Muscle of back (tissue), 11 donors: Measurements from ENCODE around the gene YJEFN3. TPM values are rescaled to one million over a fixed set of nuclear protein-coding genes. Genes with fewer than 3 reads are reported as not detected.

ENCODE experiments used
- DNase-seq, 3 donors: peaks; one replicate each; pipeline versions ENCODE4 v3.0.0 to v3.0.0-alpha.2; 2013
- polyA plus RNA-seq, 10 donors: library from polyadenylated mRNA; unstranded; fragments of 120-200 nt; gene quantifications; one replicate each; pipeline ENCODE4 v1.2.1, GENCODE V29; 2013; ENCODE audit not compliant: insufficient read length in 10 of 10

The YJEFN3 gene
- polyA plus RNA-seq, 10 donors = 2.8 to 11.4 (median 5.8) TPM

GRCh38 chr19:19582471-19582870 lies 53.8 kb downstream of the YJEFN3 start:
- DNase-seq = no peak

GRCh38 chr19:19584356-19584755 lies 55.6 kb downstream of the YJEFN3 start:
- no peak for DNase-seq

Other genes with a start within 250 kb of the YJEFN3 start
- 10 to 100 TPM; 29.4 to 39.8 (median 33.2) TPM for gene SUGP1, start 208.4 kb upstream of the YJEFN3 start, polyA plus RNA-seq
- gene MAU2, start 208.1 kb upstream of the YJEFN3 start, polyA plus RNA-seq = 10 to 100 TPM; 29.4 to 59.3 (median 37.9) TPM
- 10 to 100 TPM; 44.1 to 57.1 (median 47.3) TPM for gene GATAD2A, start 123.2 kb upstream of the YJEFN3 start, polyA plus RNA-seq
- gene TSSK6, start 13.4 kb upstream of the YJEFN3 start, polyA plus RNA-seq = under 1 TPM; 0.29 to 0.75 (median 0.42) TPM
- 100 to 1,000 TPM; 146 to 246 (median 175) TPM for gene NDUFA13, start 12.7 kb upstream of the YJEFN3 start, polyA plus RNA-seq
- gene CILP2, start 9.4 kb downstream of the YJEFN3 start, polyA plus RNA-seq = 10 to 100 TPM in 1 of 10 donors, 1 to 10 TPM in 6, under 1 TPM in 3; 0.36 to 10.8 (median 3.6) TPM
- gene PBX4, start 89.8 kb downstream of the YJEFN3 start, polyA plus RNA-seq = 1 to 10 TPM in 9 of 10 donors, under 1 TPM in 1; 0.87 to 3.0 (median 1.8) TPM
- gene LPAR2, start 99.3 kb downstream of the YJEFN3 start, polyA plus RNA-seq = 10 to 100 TPM in 1 of 10 donors, 1 to 10 TPM in 9; 2.8 to 11.6 (median 4.6) TPM
- gene GMIP, start 114.7 kb downstream of the YJEFN3 start, polyA plus RNA-seq = 1 to 10 TPM; 1.9 to 4.9 (median 2.9) TPM
- gene ATP13A1, start 134.8 kb downstream of the YJEFN3 start, polyA plus RNA-seq = 10 to 100 TPM; 16.8 to 32.3 (median 26.9) TPM
- gene ZNF101, start 139.9 kb downstream of the YJEFN3 start, polyA plus RNA-seq = 1 to 10 TPM; 4.8 to 8.2 (median 6.9) TPM
- gene ZNF14, start 204.2 kb downstream of the YJEFN3 start, polyA plus RNA-seq = 1 to 10 TPM; 4.2 to 6.0 (median 5.2) TPM